ENCODE data around the gene AP1S3.
"Not testable (repeated sequence)": the region's sequence is repeated elsewhere in the genome, so short reads cannot be mapped to it uniquely, and the experiment has no call there.

The AP1S3 gene

GRCh38 chr2:223797811-223798721 is 39.3 kb downstream of the AP1S3 start:
- no peak for DNase-seq

- DNase-seq = no peak
Measured at GRCh38 chr2:223797037-223797436, 40.3 kb downstream of the AP1S3 start.

GRCh38 chr2:223789423-223789822 is 48.0 kb downstream of the AP1S3 start:
- DNase-seq = no peak

GRCh38 chr2:223788826-223789225 is 48.6 kb downstream of the AP1S3 start:
- no peak for DNase-seq

- DNase-seq = not testable (repeated sequence)
Measured at GRCh38 chr2:223788106-223788505, 49.3 kb downstream of the AP1S3 start.

- no peak for DNase-seq
Measured at GRCh38 chr2:223787358-223787757, 50.0 kb downstream of the AP1S3 start.

GRCh38 chr2:223786943-223787342 is 50.4 kb downstream of the AP1S3 start:
- DNase-seq = no peak

- no peak for DNase-seq
Measured at GRCh38 chr2:223786236-223786635, 51.1 kb downstream of the AP1S3 start.

- no peak for DNase-seq
Measured at GRCh38 chr2:223784221-223784772, 53.1 kb downstream of the AP1S3 start.

- no peak for DNase-seq
Measured at GRCh38 chr2:223782629-223783028, 54.8 kb downstream of the AP1S3 start.

GRCh38 chr2:223781560-223781959 is 55.8 kb downstream of the AP1S3 start:
- no peak for DNase-seq

- peak; percentile 30 for DNase-seq
Measured at GRCh38 chr2:223779877-223780276, 57.5 kb downstream of the AP1S3 start.

GRCh38 chr2:223774193-223774592 is 63.2 kb downstream of the AP1S3 start:
- no peak for DNase-seq

GRCh38 chr2:223772363-223772762 is 65.0 kb downstream of the AP1S3 start:
- DNase-seq = no peak

GRCh38 chr2:223771475-223771874 is 65.9 kb downstream of the AP1S3 start:
- DNase-seq = no peak

- no peak for DNase-seq
Measured at GRCh38 chr2:223768179-223768578, 69.2 kb downstream of the AP1S3 start.

GRCh38 chr2:223767341-223767740 is 70.0 kb downstream of the AP1S3 start:
- DNase-seq = no peak

GRCh38 chr2:223765221-223765785 is 72.1 kb downstream of the AP1S3 start:
- DNase-seq = no peak

- DNase-seq = no peak
Measured at GRCh38 chr2:223764796-223765195, 72.6 kb downstream of the AP1S3 start.

- DNase-seq = no peak
Measured at GRCh38 chr2:223762853-223763252, 74.5 kb downstream of the AP1S3 start.

GRCh38 chr2:223761746-223762145 is 75.6 kb downstream of the AP1S3 start:
- not testable (repeated sequence) for DNase-seq

- no peak for DNase-seq
Measured at GRCh38 chr2:223760838-223761502, 76.4 kb downstream of the AP1S3 start.

Data from stimulated activated CD4-positive, alpha-beta T cell treated with anti-CD3 and anti-CD28 coated beads, Interleukin-4, amount 100 ng/mL, for 1 hour (primary cell).